CD4-positive, alpha-beta T cell (primary cell): ENCODE results near the gene GRID2. TPM values are rescaled to one million over a fixed set of nuclear protein-coding genes. Genes with fewer than 3 reads are reported as not detected.

Source experiments
- ATAC-seq: fragments of 200-7000 bp; cut with Tn5 transposase; one replicate; pipeline ENCODE4 v1.10.0; 2022; ENCODE audit warnings: mild to moderate bottlenecking; ENCODE audit not compliant: poor library complexity
- CTCF ChIA-PET: fragments of 350-600 bp; sonication (Branson Sonifier 250); formaldehyde crosslinking; loops from one replicate; lab custom pipeline; 2021; ENCODE audit warnings: antibody characterized with exemption, inconsistent platforms; lab: Charles Lee
- POLR2A ChIA-PET: fragments of 350-600 bp; sonication (Branson Sonifier 250); formaldehyde crosslinking; loops from one replicate; lab custom pipeline; 2021; ENCODE audit warnings: antibody characterized with exemption, inconsistent platforms; lab: Charles Lee
- DNase-seq, 14 experiments: peaks; one replicate each; pipeline ENCODE4 v3.0.0-alpha.2; 2013 to 2020; ENCODE audit warnings: mixed read lengths in 2 of 14
- H3K27ac ChIP-seq, 2 donors: one replicate each; pipeline versions ENCODE4 v1.5.1 to v1.7.0; 2013; ENCODE audit warnings: low read length in 2 of 2, low read depth in 1 of 2, mild to moderate bottlenecking in 1 of 2
- H3K27me3 ChIP-seq, 2 experiments: 1 replicate in 1 of 2; 2 replicates in 1 of 2; pipeline versions ENCODE4 v1.6.1 to v1.7.0; 2013; ENCODE audit warnings: low read length in 2 of 2, control low read depth in 1 of 2, mild to moderate bottlenecking in 1 of 2, moderate library complexity in 1 of 2; ENCODE audit not compliant: insufficient read depth in 2 of 2, control insufficient read depth in 1 of 2
- H3K36me3 ChIP-seq: one replicate; pipeline ENCODE4 v1.6.1; 2013; ENCODE audit warnings: low read length, control low read depth; ENCODE audit not compliant: insufficient read depth
- H3K4me1 ChIP-seq: one replicate; pipeline ENCODE4 v1.6.1; 2013; ENCODE audit warnings: low read length, control low read depth; ENCODE audit not compliant: insufficient read depth
- H3K4me3 ChIP-seq: one replicate; pipeline ENCODE4 v1.5.1; 2013; ENCODE audit warnings: mild to moderate bottlenecking, low read length, moderate library complexity
- H3K9me3 ChIP-seq, 2 experiments: 1 replicate in 1 of 2; 2 replicates in 1 of 2; pipeline versions ENCODE4 v1.6.1 to v1.7.0; 2013; ENCODE audit warnings: low read length in 2 of 2, mild to moderate bottlenecking in 2 of 2, control low read depth in 1 of 2, moderate library complexity in 1 of 2; ENCODE audit not compliant: control insufficient read depth in 1 of 2, insufficient read depth in 1 of 2
- H3K27ac Mint-ChIP-seq: one replicate; pipeline ENCODE4 v1.8.0; 2020; ENCODE audit warnings: mixed read lengths
- H3K27me3 Mint-ChIP-seq: one replicate; pipeline ENCODE4 v1.8.0; 2021; ENCODE audit warnings: mixed read lengths
- H3K36me3 Mint-ChIP-seq: one replicate; pipeline ENCODE4 v1.8.0; 2021; ENCODE audit warnings: low read depth, mixed read lengths
- H3K4me1 Mint-ChIP-seq: one replicate; pipeline ENCODE4 v1.8.0; 2021; ENCODE audit warnings: low read depth, mixed read lengths
- H3K4me3 Mint-ChIP-seq: one replicate; pipeline ENCODE4 v1.8.0; 2020; ENCODE audit warnings: mild to moderate bottlenecking, mixed read lengths
- H3K9me3 Mint-ChIP-seq: one replicate; pipeline ENCODE4 v1.8.0; 2020; ENCODE audit warnings: mixed read lengths
- intact Hi-C, 2 experiments: fragments of 100-400 bp; cut with DNase I in 1 of 2; cut with micrococcal nuclease in 1 of 2; formaldehyde crosslinking; loops; one replicate each; pipeline versions ENCODE4 v1.15.1 to v1.9.0; 2023 to 2025; cut with DNase I, micrococcal nuclease
- total RNA-seq, 174 experiments: library from RNA in 2 of 174; stranded (reverse) in 2 of 174; gene quantifications; one replicate each; pipeline ENCODE4 v1.2.3 and lab custom pipeline; 2021 to 2026
- TF ChIP-seq, protein P1 (sequence below): fragments of 200-600 bp; IDR thresholded peaks from one replicate; pipeline ENCODE4 v1.8.0; 2022; ENCODE audit warnings: antibody characterized with exemption, mild to moderate bottlenecking

Gene GRID2
- total RNA-seq, 2 experiments from 2014 or later, result not detected

DNA sequence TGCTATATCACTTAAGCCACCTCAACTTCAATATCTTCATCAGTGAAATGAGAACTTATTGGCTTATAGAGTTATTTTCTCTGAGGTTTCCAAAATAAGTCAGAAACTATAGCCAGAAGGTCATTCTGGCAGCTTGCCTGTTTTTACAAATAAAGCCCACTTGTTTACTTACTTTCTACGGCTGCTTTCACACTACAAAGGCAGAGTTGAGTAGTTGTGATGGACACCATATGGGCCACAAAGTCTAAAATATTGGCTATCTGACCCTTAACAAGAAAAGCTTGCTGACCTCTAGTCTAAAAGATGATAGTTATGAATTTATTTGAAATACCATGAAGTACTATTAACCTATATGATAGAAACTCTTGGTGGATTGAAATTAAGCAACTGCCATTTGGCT is 1457.5 kb downstream of the GRID2 start:
- H3K9me3 ChIP-seq, result no peaks in the 10 kb centered on the region
- H3K36me3 ChIP-seq, result no peaks in the 10 kb centered on the region
- Mint-ChIP-seq H3K4me1 (no peaks in the 10 kb centered on the region), H3K4me3 (no peak overlapping the region), H3K9me3 (no peaks in the 10 kb centered on the region), H3K27me3 (peaks cover 9% of the 10 kb centered on the region), H3K27ac (no peak overlapping the region), H3K36me3 (no peaks in the 10 kb centered on the region)
- ATAC-seq (no peak), DNase-seq (no peak)
- H3K4me3 ChIP-seq, result no peak overlapping the region
- ChIA-PET POLR2A (no interaction called here), CTCF (no interaction called here)
- H3K4me1 ChIP-seq, result no peaks in the 10 kb centered on the region
- H3K27me3 ChIP-seq, result no peaks in the 10 kb centered on the region
- intact Hi-C loops, result no loop called here
- H3K27ac ChIP-seq, result no peak overlapping the region
- TF ChIP-seq, protein P1, sequence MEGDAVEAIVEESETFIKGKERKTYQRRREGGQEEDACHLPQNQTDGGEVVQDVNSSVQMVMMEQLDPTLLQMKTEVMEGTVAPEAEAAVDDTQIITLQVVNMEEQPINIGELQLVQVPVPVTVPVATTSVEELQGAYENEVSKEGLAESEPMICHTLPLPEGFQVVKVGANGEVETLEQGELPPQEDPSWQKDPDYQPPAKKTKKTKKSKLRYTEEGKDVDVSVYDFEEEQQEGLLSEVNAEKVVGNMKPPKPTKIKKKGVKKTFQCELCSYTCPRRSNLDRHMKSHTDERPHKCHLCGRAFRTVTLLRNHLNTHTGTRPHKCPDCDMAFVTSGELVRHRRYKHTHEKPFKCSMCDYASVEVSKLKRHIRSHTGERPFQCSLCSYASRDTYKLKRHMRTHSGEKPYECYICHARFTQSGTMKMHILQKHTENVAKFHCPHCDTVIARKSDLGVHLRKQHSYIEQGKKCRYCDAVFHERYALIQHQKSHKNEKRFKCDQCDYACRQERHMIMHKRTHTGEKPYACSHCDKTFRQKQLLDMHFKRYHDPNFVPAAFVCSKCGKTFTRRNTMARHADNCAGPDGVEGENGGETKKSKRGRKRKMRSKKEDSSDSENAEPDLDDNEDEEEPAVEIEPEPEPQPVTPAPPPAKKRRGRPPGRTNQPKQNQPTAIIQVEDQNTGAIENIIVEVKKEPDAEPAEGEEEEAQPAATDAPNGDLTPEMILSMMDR, result no peak

- TF ChIP-seq, protein P1, result no peak
- ChIA-PET POLR2A (no interaction called here), CTCF (no interaction called here)
- H3K4me3 Mint-ChIP-seq, result no peak overlapping the region
- no peak overlapping the region for H3K27ac ChIP-seq
- no peak overlapping the region for H3K4me3 ChIP-seq
- intact Hi-C loops, result no loop called here
- no peaks in the 10 kb centered on the region for H3K9me3 ChIP-seq
- peaks cover 10% of the 10 kb centered on the region for H3K27me3 Mint-ChIP-seq
- H3K27me3 ChIP-seq, result no peaks in the 10 kb centered on the region
- no peaks in the 10 kb centered on the region for H3K9me3 Mint-ChIP-seq
- H3K36me3 Mint-ChIP-seq, result no peaks in the 10 kb centered on the region
- ATAC-seq, result no peak
- peak in 3 of 14 experiments; percentile 5 to 8 (median 7) for DNase-seq
- no peaks in the 10 kb centered on the region for H3K4me1 ChIP-seq
- no peaks in the 10 kb centered on the region for H3K4me1 Mint-ChIP-seq
- H3K36me3 ChIP-seq, result no peaks in the 10 kb centered on the region
- H3K27ac Mint-ChIP-seq, result no peak overlapping the region
These were observed 1461.0 kb downstream of the GRID2 start for GRCh38 chr4:93764639-93765246.

DNA sequence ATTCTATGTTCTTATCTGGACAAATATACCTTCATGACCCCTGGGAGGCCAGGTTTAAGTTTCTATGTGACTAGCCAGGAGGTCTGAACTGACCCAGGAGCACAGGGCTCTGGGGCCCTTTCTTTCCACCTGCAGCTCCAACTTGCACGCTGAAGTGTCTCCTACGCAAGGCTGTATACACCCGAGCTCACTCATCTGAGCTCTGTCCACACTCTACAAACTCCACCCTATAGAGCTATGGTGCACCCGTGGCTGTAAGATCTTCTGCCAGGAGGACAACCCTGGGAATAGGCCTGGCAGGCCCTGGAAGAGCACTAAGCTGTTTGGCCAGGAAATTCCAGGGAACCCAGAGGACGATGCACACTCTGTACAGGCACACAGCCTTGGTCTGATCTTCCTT is 1464.2 kb downstream of the GRID2 start:
- POLR2A ChIA-PET, result no interaction called here
- Mint-ChIP-seq H3K27me3 (peaks cover 10% of the 10 kb centered on the region), H3K9me3 (no peaks in the 10 kb centered on the region), H3K4me3 (no peak overlapping the region), H3K4me1 (no peaks in the 10 kb centered on the region), H3K36me3 (no peaks in the 10 kb centered on the region), H3K27ac (no peak overlapping the region)
- Histone ChIP-seq H3K9me3 (no peaks in the 10 kb centered on the region), H3K4me3 (no peak overlapping the region), H3K27me3 (no peaks in the 10 kb centered on the region), H3K4me1 (no peaks in the 10 kb centered on the region), H3K27ac (no peak overlapping the region), H3K36me3 (no peaks in the 10 kb centered on the region)
- TF ChIP-seq, protein P1, result no peak
- ATAC-seq, result no peak
- DNase-seq, result no peak
- intact Hi-C loops, result no loop called here
- CTCF ChIA-PET, result no interaction called here
